C4-2B (cell line): ENCODE data around the gene NTRK1.

Experiments
- CTCF ChIP-seq: fragments of 450-650 bp; conservative IDR thresholded peaks from 2 replicates; pipeline ENCODE4 v1.5.1; 2017; ENCODE audit warnings: mild to moderate bottlenecking
- ZFX ChIP-seq: fragments of 450-650 bp; IDR thresholded peaks from 2 replicates; pipeline ENCODE4 v1.6.1; 2017

GRCh38 chr1:156862997-156863599 lies 2.4 kb downstream of the NTRK1 start:
- TF ChIP-seq CTCF, result no peak
- no peak for TF ChIP-seq ZFX
